Renal cortex interstitium (tissue), 15 donors: ENCODE results near the gene FAM181B. TPM values are rescaled to one million over a fixed set of nuclear protein-coding genes. Genes with fewer than 3 reads are reported as not detected.

ENCODE experiments used
- DNase-seq, 11 donors: peaks; one replicate each; pipeline ENCODE4 v3.0.0-alpha.2; 2013; ENCODE audit warnings: low read depth in 9 of 11, low spot score in 4 of 11; ENCODE audit errors: extremely low read depth in 1 of 11
- long read RNA-seq, 16 experiments: transcript quantifications; one replicate each; lab custom pipeline, GENCODE V29; 2026
- polyA plus RNA-seq, 3 donors: library from polyadenylated mRNA; unstranded; fragments of 120-200 nt; gene quantifications; one replicate each; pipeline ENCODE4 v1.2.1, GENCODE V29; 2013; ENCODE audit not compliant: insufficient read length in 3 of 3

Gene FAM181B, protein sequence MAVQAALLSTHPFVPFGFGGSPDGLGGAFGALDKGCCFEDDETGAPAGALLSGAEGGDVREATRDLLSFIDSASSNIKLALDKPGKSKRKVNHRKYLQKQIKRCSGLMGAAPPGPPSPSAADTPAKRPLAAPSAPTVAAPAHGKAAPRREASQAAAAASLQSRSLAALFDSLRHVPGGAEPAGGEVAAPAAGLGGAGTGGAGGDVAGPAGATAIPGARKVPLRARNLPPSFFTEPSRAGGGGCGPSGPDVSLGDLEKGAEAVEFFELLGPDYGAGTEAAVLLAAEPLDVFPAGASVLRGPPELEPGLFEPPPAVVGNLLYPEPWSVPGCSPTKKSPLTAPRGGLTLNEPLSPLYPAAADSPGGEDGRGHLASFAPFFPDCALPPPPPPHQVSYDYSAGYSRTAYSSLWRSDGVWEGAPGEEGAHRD
- polyA plus RNA-seq = 1 to 10 TPM; 2.6 to 3.8 (median 3.3) TPM
- long read RNA-seq, donor 1, transcript FAM181B-201 (1 exons, 3,924 nt) = major isoform, 16 of 16 reads
- long read RNA-seq, donor 1, partial matches to known transcripts = 0 of 16 reads
- long read RNA-seq, donor 1, other reads (novel, unspliced or antisense) = 0 of 16 reads
- long read RNA-seq, donor 2, transcript FAM181B-201 (1 exons, 3,924 nt) = major isoform, 7 of 7 reads
- long read RNA-seq, donor 2, partial matches to known transcripts = 0 of 7 reads
- long read RNA-seq, donor 2, other reads (novel, unspliced or antisense) = 0 of 7 reads
- long read RNA-seq, donor 3, transcript FAM181B-201 (1 exons, 3,924 nt) = major isoform, 9 of 9 reads
- long read RNA-seq, donor 3, partial matches to known transcripts = 0 of 9 reads
- long read RNA-seq, donor 3, other reads (novel, unspliced or antisense) = 0 of 9 reads
- long read RNA-seq, donor 4, transcript FAM181B-201 (1 exons, 3,924 nt) = major isoform, 7 of 7 reads
- long read RNA-seq, donor 4, partial matches to known transcripts = 0 of 7 reads
- long read RNA-seq, donor 4, other reads (novel, unspliced or antisense) = 0 of 7 reads
- long read RNA-seq, donor 5 = 0 reads
- long read RNA-seq, donor 6, transcript FAM181B-201 (1 exons, 3,924 nt) = major isoform, 12 of 12 reads
- long read RNA-seq, donor 6, partial matches to known transcripts = 0 of 12 reads
- long read RNA-seq, donor 6, other reads (novel, unspliced or antisense) = 0 of 12 reads
- long read RNA-seq, donor 7, transcript FAM181B-201 (1 exons, 3,924 nt) = major isoform, 21 of 21 reads
- long read RNA-seq, donor 7, partial matches to known transcripts = 0 of 21 reads
- long read RNA-seq, donor 7, other reads (novel, unspliced or antisense) = 0 of 21 reads
- long read RNA-seq, donor 8, transcript FAM181B-201 (1 exons, 3,924 nt) = major isoform, 25 of 25 reads
- long read RNA-seq, donor 8, partial matches to known transcripts = 0 of 25 reads
- long read RNA-seq, donor 8, other reads (novel, unspliced or antisense) = 0 of 25 reads
- long read RNA-seq, donor 9, transcript FAM181B-201 (1 exons, 3,924 nt) = major isoform, 12 of 12 reads
- long read RNA-seq, donor 9, partial matches to known transcripts = 0 of 12 reads
- long read RNA-seq, donor 9, other reads (novel, unspliced or antisense) = 0 of 12 reads
- long read RNA-seq, donor 10, transcript FAM181B-201 (1 exons, 3,924 nt) = major isoform, 9 of 9 reads
- long read RNA-seq, donor 10, partial matches to known transcripts = 0 of 9 reads
- long read RNA-seq, donor 10, other reads (novel, unspliced or antisense) = 0 of 9 reads
- long read RNA-seq, donor 11, transcript FAM181B-201 (1 exons, 3,924 nt) = major isoform, 5 of 5 reads
- long read RNA-seq, donor 11, partial matches to known transcripts = 0 of 5 reads
- long read RNA-seq, donor 11, other reads (novel, unspliced or antisense) = 0 of 5 reads
- long read RNA-seq, donor 12, transcript FAM181B-201 (1 exons, 3,924 nt) = major isoform, 6 of 6 reads
- long read RNA-seq, donor 12, partial matches to known transcripts = 0 of 6 reads
- long read RNA-seq, donor 12, other reads (novel, unspliced or antisense) = 0 of 6 reads
- long read RNA-seq, donor 13 = 0 reads
- long read RNA-seq, donor 14, transcript FAM181B-201 (1 exons, 3,924 nt) = major isoform, 7 of 7 reads
- long read RNA-seq, donor 14, partial matches to known transcripts = 0 of 7 reads
- long read RNA-seq, donor 14, other reads (novel, unspliced or antisense) = 0 of 7 reads
- long read RNA-seq, donor 15, transcript FAM181B-201 (1 exons, 3,924 nt) = major isoform, 5 of 5 reads
- long read RNA-seq, donor 15, partial matches to known transcripts = 0 of 5 reads
- long read RNA-seq, donor 15, other reads (novel, unspliced or antisense) = 0 of 5 reads
- long read RNA-seq, donor 16, transcript FAM181B-201 (1 exons, 3,924 nt) = major isoform, 20 of 20 reads
- long read RNA-seq, donor 16, partial matches to known transcripts = 0 of 20 reads
- long read RNA-seq, donor 16, other reads (novel, unspliced or antisense) = 0 of 20 reads

DNA sequence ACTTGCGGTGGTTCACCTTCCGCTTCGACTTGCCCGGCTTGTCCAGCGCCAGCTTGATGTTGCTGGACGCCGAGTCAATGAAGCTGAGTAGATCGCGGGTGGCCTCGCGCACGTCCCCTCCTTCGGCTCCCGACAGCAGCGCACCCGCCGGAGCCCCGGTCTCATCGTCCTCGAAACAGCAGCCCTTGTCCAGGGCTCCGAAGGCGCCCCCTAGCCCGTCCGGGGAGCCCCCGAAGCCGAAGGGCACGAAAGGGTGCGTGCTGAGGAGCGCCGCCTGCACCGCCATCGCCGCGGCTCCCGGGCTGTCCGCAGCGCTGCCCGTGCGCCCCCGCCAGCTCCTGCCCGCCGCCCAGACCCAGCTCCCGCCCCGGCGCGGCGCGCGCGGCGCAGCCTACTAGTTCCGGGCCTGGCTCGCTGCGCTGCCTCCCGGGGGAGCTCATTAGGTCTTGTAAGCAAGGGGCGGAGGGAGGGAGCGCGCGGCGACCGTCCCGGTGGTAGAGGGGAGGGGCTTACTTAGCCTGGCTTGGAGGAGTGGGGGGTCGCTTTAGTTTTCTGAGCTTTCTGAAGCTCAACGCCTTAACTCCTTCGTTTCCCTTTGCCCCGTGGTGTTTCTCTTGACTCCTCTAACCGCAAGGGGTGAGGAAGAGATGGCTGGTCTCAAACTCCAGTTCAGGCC lies at the start of gene FAM181B:
Gene FAM181B (minus strand): TSS at position 421 of the 676 bp plus-strand sequence. CDS start 135 bp downstream, at position 286.
- DNase-seq = peak in 10 of 11 donors; percentile 47 to 78 (median 72)

DNA sequence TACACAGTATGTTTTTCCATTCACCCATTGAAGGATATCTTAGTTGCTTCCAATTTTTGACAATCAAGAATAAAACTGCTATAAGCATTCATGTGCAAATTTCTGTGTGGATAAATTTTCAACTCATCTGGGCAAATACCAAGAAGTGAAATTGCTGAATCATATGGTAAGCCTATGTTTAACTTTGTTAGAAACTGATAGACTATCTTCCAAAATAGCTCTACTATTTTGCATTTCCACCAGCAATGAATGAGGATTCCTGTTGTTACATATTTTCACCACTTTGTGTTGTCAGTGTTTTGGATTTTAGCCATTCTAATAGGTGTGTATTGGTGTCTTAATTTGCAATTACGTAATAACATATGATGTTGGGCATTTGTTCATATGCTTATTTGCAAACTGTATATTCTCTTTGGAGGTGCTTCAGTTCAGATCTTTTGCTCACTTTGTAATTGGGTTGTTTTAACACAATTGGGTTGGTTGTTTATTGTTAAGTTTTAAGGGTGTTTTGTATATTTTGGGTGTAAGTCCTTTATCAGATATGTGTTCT lies 49.2 kb upstream of the FAM181B start:
- no peak for DNase-seq

DNA sequence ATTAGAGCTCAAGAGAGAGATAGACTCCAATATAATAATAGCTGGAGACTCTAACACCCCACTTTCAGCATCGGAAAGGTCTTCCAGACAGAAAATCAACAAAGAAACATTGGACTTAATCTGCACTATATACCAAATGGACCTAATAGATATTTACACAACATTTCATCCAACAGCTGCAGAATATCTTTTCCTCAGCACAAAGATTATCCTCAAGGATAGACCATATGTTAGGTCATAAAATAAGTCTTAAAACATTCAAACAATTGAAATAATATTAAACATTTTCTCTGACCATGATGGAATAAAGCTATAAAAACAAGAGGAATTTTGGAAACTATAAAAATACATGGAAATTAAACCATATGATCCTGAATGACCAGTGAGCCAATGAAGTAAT lies 45.1 kb upstream of the FAM181B start:
- DNase-seq = peak in 5 of 11 donors; percentile 6 to 52 (median 34)

DNA sequence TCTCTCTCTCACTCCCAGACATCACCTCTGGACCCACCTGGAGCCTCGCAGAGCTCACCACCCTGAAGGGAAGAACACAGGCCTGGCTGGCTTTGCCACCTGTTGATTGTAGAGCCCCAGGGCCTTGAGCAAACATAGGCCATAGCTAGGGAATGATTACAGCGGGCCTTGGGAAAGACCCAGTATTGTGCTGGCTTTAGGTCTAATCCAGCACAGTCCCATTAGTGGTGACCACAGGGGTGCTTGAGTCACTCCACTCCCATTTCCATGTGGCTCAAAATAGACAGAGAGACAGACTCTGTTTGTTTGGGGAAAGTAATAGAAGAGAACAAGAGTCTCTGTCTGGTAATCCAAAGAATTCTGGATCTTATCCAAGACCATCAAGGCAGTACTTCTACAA lies 42.7 kb upstream of the FAM181B start:
- no peak for DNase-seq

DNA sequence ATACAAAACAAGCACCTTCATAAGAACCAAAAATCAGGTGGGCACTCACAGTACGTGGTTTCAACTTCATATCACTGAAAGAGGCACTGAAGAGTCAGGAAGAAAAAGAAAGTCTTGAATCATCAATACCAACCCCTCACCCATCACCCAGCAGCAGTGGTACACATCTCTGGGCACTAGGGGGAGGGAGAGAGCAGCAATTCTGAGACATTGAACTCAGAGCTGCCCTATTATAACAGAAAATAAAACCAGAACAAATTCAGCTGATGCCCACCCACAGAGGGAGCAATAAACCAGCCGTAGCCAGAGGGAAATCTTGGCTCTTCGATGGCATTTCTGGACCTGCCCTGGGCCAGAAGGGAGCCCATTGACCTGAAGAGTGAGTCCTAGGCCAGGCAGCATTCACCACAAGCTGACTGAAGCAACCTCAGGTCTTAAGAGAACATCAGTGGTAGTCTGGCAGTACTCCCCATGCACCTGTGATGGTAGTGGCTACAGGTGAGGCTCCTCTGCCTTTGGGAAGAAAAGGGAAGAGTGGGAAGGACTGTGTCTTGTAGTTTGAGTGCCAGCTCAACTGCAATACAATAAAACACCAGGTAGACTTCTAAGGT lies 42.2 kb upstream of the FAM181B start:
- DNase-seq = no peak

DNA sequence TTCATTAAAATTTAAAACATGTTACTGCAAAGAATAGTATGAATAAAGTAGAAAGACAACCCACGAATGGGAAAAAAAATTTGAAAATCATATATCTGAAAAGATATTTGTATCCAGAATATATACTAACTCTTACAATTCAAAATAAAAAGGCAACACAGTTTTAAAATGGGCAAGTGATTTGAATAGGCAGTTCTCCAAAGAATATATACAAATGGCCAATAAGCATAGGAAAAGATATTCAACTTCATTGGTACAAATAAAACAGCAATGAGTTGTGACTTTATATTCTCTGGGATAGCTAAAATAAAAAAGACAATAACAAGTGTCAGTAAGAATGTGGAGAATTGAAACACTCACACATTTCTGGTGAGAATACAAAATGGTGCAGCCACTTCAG lies 41.6 kb upstream of the FAM181B start:
- no peak for DNase-seq

DNA sequence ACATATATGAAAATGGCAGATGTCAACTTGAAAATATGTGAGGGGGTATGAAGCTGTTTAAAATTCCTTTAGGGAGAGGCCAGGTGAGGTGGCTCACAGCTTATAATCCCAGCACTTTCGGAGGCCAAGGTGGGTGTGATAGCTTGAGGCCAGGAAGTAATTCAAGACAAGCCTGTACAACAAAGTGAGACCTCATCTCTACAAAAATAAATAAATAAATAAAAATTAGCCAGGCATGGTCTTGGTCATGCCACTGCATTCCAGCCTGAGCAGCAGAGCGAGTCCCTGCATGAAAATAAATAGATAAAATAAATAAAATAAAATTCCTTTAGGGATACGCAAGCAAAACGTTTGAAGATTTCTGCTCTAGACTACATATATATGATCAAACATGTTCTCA lies 38.1 kb upstream of the FAM181B start:
- DNase-seq = no peak

DNA sequence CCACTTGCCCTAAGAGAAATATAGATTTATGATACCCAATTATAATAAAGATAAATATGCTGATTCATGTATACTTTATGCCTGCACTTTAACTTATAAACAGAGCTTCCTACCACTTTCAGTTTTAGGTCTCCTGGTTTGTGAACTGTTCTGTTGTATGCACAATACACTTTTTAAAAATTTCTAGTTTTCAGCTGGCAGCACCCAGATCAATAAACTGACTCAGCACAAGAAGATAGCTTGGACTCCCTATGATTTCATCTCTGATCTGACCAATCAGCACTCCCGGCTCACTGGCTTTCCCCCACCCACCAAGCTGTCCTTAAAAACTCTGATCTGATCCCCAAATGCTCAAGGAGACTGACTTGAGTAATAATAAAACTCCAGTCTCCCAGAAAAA lies 33.5 kb upstream of the FAM181B start:
- no peak for DNase-seq

DNA sequence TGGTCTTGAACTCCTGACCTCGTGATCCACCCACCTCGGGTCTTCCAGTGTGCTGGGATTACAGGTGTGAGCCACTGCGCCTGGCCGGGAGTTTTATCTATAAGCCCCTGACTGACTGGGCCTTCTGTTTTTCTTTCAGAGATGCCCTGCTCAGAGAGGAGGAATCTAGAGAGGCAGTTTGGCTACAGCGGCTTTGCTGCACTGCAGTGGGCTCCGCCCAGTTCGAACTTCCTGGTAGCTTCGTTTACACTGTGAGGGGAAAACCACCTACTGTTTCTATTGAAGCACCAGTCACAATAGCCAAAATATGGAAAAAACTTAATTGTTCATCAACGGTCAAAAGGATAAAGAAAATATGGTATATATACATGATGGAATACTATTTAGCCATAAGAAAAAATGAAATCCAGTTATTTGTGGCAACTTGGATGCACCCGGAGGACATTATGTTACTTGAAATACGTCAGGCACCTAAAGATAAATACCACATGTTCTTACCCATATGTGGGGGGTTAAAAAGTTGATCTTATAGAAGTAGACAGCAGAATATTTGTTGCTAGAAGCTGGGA lies 31.9 kb upstream of the FAM181B start:
- DNase-seq = no peak

DNA sequence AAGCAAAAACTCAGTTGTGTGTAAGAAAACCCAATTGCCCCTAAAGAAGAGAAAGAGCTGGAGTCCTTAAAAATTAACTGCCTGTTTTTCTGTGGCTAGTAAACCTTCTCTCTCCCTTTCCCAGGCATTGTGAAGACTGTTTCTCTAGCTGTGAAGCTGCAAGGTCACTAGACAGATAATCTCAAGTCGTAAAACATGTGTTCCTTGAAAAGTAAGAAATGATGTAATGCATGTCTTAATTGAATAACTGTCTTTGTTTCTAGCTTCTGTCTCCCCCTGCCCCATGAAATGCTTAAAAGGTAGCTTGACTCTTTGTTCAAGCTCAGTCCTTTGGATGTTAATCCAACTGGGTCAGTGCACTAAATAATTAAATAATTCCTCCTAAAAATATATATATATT lies 29.5 kb upstream of the FAM181B start:
- no peak for DNase-seq

DNA sequence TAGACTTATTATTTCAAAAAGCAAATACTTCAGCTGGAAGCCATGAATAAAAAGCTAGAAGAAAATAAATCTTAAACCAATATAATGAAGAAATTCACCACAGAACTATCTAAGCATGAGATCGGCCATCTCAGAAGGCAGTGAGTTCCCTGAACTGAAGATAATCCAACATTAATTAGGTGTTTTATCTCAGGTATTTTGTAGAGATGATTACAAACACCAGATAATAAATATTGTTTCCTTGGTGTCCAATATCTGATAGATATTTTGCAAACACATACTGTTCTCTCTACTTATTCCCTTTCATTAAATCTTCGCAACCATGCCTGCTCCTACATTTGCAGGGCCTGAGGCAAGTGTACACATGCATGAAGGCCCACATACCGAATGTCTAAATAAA lies 26.0 kb upstream of the FAM181B start:
- DNase-seq = no peak

DNA sequence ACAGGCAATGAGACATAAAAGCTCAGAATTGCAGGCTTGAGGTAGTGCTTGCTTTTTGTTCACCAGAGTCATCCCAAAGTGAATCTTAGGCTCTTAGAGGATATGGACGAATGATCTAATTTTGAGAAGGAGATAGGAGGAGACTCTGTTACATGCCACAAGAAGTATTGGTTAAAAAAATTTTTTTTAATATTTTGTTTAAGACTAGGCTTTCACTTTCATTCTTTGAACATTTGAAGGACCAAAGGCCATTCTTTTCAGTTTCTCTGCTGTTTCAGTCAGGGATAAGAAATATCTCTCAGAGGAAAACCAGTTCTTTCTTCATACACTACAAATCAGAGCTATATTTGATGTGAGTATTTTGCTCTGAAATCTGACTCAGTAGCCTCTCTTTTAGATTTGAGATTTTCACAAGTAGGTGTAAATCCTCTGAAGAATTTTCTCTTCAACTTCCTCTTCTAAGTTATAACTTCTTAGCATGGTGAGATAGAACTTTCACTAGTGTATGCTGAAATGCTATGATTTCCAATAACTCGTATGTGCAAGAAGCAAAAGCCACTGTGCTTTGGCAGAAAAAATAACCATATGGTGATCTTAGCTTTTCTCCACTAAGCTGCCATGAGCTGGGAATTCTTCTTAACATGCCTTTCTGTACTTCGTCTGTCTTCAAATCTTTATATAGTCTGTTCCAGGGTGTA lies 24.1 kb upstream of the FAM181B start:
- DNase-seq = no peak

DNA sequence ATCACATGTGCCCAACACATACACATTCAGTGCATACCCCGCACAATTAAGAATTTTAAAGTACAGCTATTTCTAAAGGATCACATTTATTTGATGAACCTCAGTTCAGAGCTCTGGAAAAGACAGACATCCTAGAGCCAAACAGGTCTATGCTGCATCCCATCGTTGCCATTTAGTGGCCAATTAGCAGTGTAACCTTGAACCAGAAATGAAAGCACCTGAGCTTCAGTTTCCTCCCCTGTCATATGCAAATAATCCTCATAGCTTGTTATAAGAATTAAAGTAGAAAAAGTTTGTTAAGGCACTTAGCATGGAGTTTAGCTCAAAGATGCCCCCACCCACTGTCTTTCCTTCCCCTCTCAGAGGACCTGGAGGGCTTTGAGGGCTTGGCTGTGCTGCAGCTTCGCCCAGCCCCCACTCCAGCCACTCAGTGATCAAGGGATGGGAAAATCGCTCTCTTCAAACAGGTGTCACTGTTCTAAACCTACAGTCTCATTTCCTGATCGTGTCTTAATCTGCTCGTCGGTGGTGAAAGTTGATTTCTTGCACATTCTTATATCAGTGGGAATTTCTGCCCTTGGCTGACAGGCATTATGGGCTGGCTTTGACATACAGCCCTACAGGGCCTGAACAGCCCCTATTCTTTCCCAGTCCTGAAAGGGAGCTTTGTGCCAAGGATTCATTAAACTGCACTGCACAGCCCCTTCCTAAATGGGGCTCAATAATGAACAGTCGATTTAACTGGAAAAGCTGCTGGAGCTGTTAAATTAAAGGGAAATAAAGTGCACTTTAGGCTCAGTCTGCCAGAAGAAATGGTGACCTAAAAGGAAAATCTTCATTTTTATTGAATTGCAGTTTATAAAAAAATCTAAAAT lies 23.3 kb upstream of the FAM181B start:
- no peak for DNase-seq

DNA sequence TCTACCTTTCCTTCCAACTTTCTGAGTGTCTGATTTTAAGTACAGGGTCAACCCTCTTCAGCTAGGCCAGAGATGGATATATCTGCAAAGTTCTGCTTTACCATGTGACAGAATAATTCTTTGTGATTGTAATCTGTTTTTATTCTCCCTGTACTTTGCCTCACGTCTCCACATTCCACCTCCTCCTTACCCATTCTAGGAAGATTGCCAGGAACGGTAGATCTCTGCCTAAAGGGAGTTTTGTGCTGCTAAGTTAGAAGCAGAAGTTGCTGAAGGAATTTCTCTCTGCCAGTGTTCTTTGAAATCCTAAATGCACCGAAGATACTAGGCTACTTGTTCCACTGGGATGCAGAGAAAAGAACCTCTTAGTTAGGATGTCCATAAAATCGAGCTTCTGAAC lies 20.7 kb upstream of the FAM181B start:
- no peak for DNase-seq
